Dermis lymphatic vessel endothelial cell (primary cell): ENCODE data around the gene ITPK1. TPM values are rescaled to one million over a fixed set of nuclear protein-coding genes. Genes with fewer than 3 reads are reported as not detected.

Experiments
- total RNA-seq: library from RNA; depleted of rRNA; stranded (reverse); fragments of >200 nt; gene quantifications from 2 replicates; pipeline ENCODE4 v1.2.1, GENCODE V29; 2014

The ITPK1 gene
- total RNA-seq, result 11.6 and 11.9 TPM in 2 replicates

DNA sequence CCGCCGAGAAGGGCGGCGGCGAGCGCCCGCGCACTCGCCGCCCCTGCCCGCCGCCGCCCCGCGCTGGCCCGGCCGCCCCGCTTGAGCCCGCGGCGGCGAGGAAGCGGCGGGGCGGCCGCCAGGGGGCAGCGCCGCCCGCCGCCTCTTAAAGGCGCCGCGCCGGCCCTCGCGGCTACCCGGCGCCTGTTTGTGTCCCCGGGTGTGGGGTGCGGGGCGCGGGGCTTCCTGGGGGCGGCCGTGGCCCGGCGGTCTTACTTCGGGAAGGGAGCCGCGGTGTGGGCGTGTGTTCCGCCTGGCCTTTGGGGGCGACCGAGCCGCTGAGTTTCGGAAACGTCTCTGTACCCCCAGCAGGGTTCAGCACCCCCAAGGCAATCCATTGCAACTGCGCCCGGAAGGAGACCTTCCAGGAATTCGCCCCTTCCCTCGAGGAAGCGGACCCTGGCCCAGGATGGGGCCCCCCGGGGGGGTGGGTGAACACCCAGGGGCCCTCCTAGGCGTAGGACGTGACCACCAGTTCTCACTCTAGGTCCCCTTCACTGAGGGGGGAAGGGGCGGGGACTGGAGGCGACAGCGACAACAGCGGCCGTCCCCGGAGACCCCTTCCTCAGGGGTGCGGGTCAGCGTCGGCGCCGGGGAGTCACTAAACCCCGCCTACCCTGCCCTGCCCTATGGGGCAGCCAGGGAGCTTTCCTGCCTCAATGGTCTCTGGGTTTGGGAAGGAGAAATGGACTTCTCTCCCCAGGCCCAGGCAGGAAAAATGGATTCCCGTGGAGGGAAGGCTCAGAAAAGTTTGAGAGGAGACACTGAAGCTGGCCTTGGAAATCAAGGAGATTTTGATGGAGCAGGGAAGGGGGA, at the start of gene ITPK1:
ITPK1 (minus strand) TSS at position 105 of the 855 bp plus-strand sequence. CDS start 762 bp downstream, outside the sequence.

DNA sequence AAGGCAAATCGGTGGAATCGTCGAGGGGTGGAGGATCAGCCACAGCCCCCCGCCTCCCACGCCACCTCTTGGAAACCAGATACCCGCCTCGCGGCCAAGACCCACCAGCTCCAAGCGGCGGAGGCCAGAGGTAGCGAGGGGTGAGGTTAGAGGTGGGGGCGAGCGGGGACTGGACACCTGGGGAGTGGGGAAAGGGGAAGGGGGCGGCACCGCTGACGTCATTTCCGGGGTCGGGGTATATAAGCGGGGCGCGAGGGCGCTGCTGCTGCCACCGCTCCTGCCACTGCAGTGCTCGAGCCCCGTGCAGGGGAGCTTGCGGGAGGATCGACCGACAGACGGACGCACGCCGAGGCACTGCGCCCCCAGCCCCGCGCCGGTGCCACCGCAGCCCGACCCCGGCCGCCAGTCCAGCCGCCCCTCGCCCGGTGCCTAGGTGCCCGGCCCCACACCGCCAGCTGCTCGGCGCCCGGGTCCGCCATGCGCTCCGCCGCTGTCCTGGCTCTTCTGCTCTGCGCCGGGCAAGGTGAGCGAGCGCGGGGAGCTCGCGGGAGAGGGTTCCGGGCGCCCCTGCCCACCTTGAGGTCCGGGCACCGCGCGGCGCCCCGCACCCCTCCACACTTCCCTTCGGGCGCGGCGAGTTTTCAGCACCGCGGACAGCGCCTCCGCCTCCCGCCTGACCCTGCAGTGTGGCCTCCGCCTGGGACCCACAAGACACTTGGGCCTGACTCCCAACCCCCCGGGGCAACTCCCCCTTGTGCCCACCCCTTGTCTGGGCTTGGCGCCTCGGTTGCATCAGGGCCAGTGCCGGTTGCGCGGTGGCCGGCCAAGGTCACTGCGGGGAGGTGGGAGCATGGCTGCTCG, 192.6 kb downstream of the ITPK1 start, which contains the start of gene CHGA:
CHGA (plus strand) TSS at position 268 of the 861 bp plus-strand sequence; CDS start at position 478, 210 bp downstream.

Other genes with a start within 250 kb of the ITPK1 start
- gene CHGA, start 192.8 kb downstream of the ITPK1 start, total RNA-seq, result not detected in 2 replicates
- 37.3 and 37.9 TPM in 2 replicates for gene MOAP1, start 69.0 kb upstream of the ITPK1 start, total RNA-seq
- gene LYSET, start 69.4 kb upstream of the ITPK1 start, total RNA-seq, result 11.7 and 12.1 TPM in 2 replicates
- gene GON7, start 91.1 kb upstream of the ITPK1 start, total RNA-seq, result 16.5 and 20.4 TPM in 2 replicates
- 39.8 and 52.1 TPM in 2 replicates for gene UBR7, start 91.3 kb upstream of the ITPK1 start, total RNA-seq
- 29.9 and 30.3 TPM in 2 replicates for gene BTBD7, start 217.1 kb upstream of the ITPK1 start, total RNA-seq
- not detected in 2 replicates for gene COX8C, start 231.3 kb upstream of the ITPK1 start, total RNA-seq